Dendritic cell treated with granulocyte-macrophage colony-stimulating factor and Interleukin-4, amounts not matched to agents 40 ng/mL and 50 ng/mL, for 4 days (primary cell): Measurements from ENCODE around the gene LMO2.
"Not testable (repeated sequence)": the region's sequence is repeated elsewhere in the genome, so short reads cannot be mapped to it uniquely, and the experiment has no call there.

ENCODE experiments used
- H3K27ac Mint-ChIP-seq: one replicate; pipeline ENCODE4 v1.8.0; 2022; ENCODE audit warnings: mild to moderate bottlenecking, mixed read lengths
- H3K27me3 Mint-ChIP-seq: one replicate; pipeline ENCODE4 v1.8.0; 2022; ENCODE audit warnings: mild to moderate bottlenecking, mixed read lengths
- H3K36me3 Mint-ChIP-seq: one replicate; pipeline ENCODE4 v1.8.0; 2022; ENCODE audit warnings: low read depth, mixed read lengths
- H3K4me1 Mint-ChIP-seq: one replicate; pipeline ENCODE4 v1.8.0; 2022; ENCODE audit warnings: low read depth, mixed read lengths
- H3K4me3 Mint-ChIP-seq: one replicate; pipeline ENCODE4 v1.8.0; 2022; ENCODE audit warnings: mild to moderate bottlenecking, moderate library complexity, mixed read lengths
- H3K9me3 Mint-ChIP-seq: one replicate; pipeline ENCODE4 v1.8.0; 2022; ENCODE audit warnings: mixed read lengths
- intact Hi-C: fragments of 100-400 bp; cut with micrococcal nuclease; formaldehyde crosslinking; loops from one replicate; pipeline ENCODE4 v1.15.0; 2022

Gene LMO2

GRCh38 chr11:33891714-33892327 is at the start of gene LMO2:
Gene LMO2, minus strand, starts transcription at chr11:33892076. Its CDS starts 22,360 bp downstream, at chr11:33869716.
- Mint-ChIP-seq H3K4me1 (peaks cover 84% of the 10 kb centered on the region), H3K4me3 (peak within 1 kb of the TSS; percentile 62), H3K27ac (peak within 1 kb of the TSS; percentile 93), H3K9me3 (no peaks in the 10 kb centered on the region), H3K36me3 (no peaks in the 10 kb centered on the region), H3K27me3 (peaks cover 2% of the 10 kb centered on the region)
- intact Hi-C loops: loop anchor here (2.0 kb wide), 1 partner anchor 23 kb away; no protein-coding TSS in a partner anchor

- Mint-ChIP-seq H3K27me3 (peaks cover 1% of the 10 kb centered on the region), H3K4me3 (no peak overlapping the region), H3K27ac (peak overlapping the region; percentile 85), H3K9me3 (no peaks in the 10 kb centered on the region), H3K36me3 (no peaks in the 10 kb centered on the region), H3K4me1 (peaks cover 39% of the 10 kb centered on the region)
- intact Hi-C loops: no loop called here
These were observed 48.6 kb upstream of the LMO2 start for GRCh38 chr11:33940538-33940815.

- Mint-ChIP-seq H3K27ac (peak overlapping the region; percentile 59), H3K4me1 (peaks cover 54% of the 10 kb centered on the region), H3K27me3 (peaks cover 1% of the 10 kb centered on the region), H3K36me3 (peaks cover 10% of the 10 kb centered on the region), H3K4me3 (no peak overlapping the region), H3K9me3 (peaks cover 9% of the 10 kb centered on the region)
- intact Hi-C loops: no loop called here
These were observed 45.1 kb upstream of the LMO2 start for GRCh38 chr11:33936725-33937604.

- Mint-ChIP-seq H3K27me3 (peaks cover 1% of the 10 kb centered on the region), H3K4me3 (no peak overlapping the region), H3K9me3 (peaks cover 14% of the 10 kb centered on the region), H3K36me3 (peaks cover 15% of the 10 kb centered on the region), H3K4me1 (peaks cover 57% of the 10 kb centered on the region), H3K27ac (peak overlapping the region; percentile 69)
- intact Hi-C loops: no loop called here
These were observed 43.9 kb upstream of the LMO2 start for GRCh38 chr11:33935461-33936456.

GRCh38 chr11:33935005-33935404 is 43.1 kb upstream of the LMO2 start:
- peak overlapping the region; percentile 69 for H3K27ac Mint-ChIP-seq
- no peak overlapping the region for H3K4me3 Mint-ChIP-seq
- H3K9me3 Mint-ChIP-seq: peaks cover 14% of the 10 kb centered on the region
- intact Hi-C loops: no loop called here
- peaks cover 65% of the 10 kb centered on the region for H3K4me1 Mint-ChIP-seq
- peaks cover 1% of the 10 kb centered on the region for H3K27me3 Mint-ChIP-seq
- peaks cover 15% of the 10 kb centered on the region for H3K36me3 Mint-ChIP-seq

- intact Hi-C loops: loop anchor here (5.0 kb wide), 1 partner anchor 37 kb away; no protein-coding TSS in a partner anchor
- peaks cover 70% of the 10 kb centered on the region for H3K4me1 Mint-ChIP-seq
- peaks cover 14% of the 10 kb centered on the region for H3K9me3 Mint-ChIP-seq
- H3K27me3 Mint-ChIP-seq: peaks cover 1% of the 10 kb centered on the region
- peak overlapping the region; percentile 69 for H3K27ac Mint-ChIP-seq
- H3K4me3 Mint-ChIP-seq: no peak overlapping the region
- peaks cover 15% of the 10 kb centered on the region for H3K36me3 Mint-ChIP-seq
These were observed 42.6 kb upstream of the LMO2 start for GRCh38 chr11:33934450-33934849.

GRCh38 chr11:33933602-33934001 is 41.7 kb upstream of the LMO2 start:
- H3K36me3 Mint-ChIP-seq: peaks cover 15% of the 10 kb centered on the region
- H3K9me3 Mint-ChIP-seq: peaks cover 14% of the 10 kb centered on the region
- no peak overlapping the region for H3K4me3 Mint-ChIP-seq
- H3K4me1 Mint-ChIP-seq: peaks cover 74% of the 10 kb centered on the region
- peaks cover 1% of the 10 kb centered on the region for H3K27me3 Mint-ChIP-seq
- peak overlapping the region; percentile 69 for H3K27ac Mint-ChIP-seq
- intact Hi-C loops: loop anchor here (5.0 kb wide), 1 partner anchor 36 kb away; no protein-coding TSS in a partner anchor

GRCh38 chr11:33932721-33933120 is 40.8 kb upstream of the LMO2 start:
- Mint-ChIP-seq H3K27ac (peak overlapping the region; percentile 96), H3K27me3 (peaks cover 1% of the 10 kb centered on the region), H3K4me1 (peaks cover 70% of the 10 kb centered on the region), H3K36me3 (peaks cover 15% of the 10 kb centered on the region), H3K4me3 (no peak overlapping the region), H3K9me3 (peaks cover 14% of the 10 kb centered on the region)
- intact Hi-C loops: loop anchor here (5.0 kb wide), 1 partner anchor 35 kb away; no protein-coding TSS in a partner anchor

- not testable (repeated sequence) for H3K27me3 Mint-ChIP-seq, H3K4me3 Mint-ChIP-seq
- peaks cover 67% of the 10 kb centered on the region for H3K4me1 Mint-ChIP-seq
- H3K27ac Mint-ChIP-seq: peak overlapping the region; percentile 96
- peaks cover 14% of the 10 kb centered on the region for H3K9me3 Mint-ChIP-seq
- intact Hi-C loops: loop anchor here (2.0 to 5.0 kb wide), 2 partner anchors 35 to 63 kb away; no protein-coding TSS in a partner anchor
- H3K36me3 Mint-ChIP-seq: peaks cover 15% of the 10 kb centered on the region
These were observed 40.0 kb upstream of the LMO2 start for GRCh38 chr11:33931739-33932366.

- peak overlapping the region; percentile 96 for H3K27ac Mint-ChIP-seq
- H3K4me1 Mint-ChIP-seq: peaks cover 67% of the 10 kb centered on the region
- H3K4me3 Mint-ChIP-seq: no peak overlapping the region
- H3K36me3 Mint-ChIP-seq: peaks cover 15% of the 10 kb centered on the region
- intact Hi-C loops: loop anchor here (2.0 to 5.0 kb wide), 2 partner anchors 34 to 62 kb away; no protein-coding TSS in a partner anchor
- no peaks in the 10 kb centered on the region for H3K27me3 Mint-ChIP-seq
- H3K9me3 Mint-ChIP-seq: peaks cover 14% of the 10 kb centered on the region
These were observed 39.2 kb upstream of the LMO2 start for GRCh38 chr11:33931067-33931466.

GRCh38 chr11:33930317-33931021 is 38.6 kb upstream of the LMO2 start:
- peak overlapping the region; percentile 39 for H3K4me3 Mint-ChIP-seq
- peak overlapping the region; percentile 96 for H3K27ac Mint-ChIP-seq
- peaks cover 69% of the 10 kb centered on the region for H3K4me1 Mint-ChIP-seq
- peaks cover 15% of the 10 kb centered on the region for H3K36me3 Mint-ChIP-seq
- peaks cover 14% of the 10 kb centered on the region for H3K9me3 Mint-ChIP-seq
- H3K27me3 Mint-ChIP-seq: no peaks in the 10 kb centered on the region
- intact Hi-C loops: loop anchor here (2.0 to 5.0 kb wide), 2 partner anchors 33 to 62 kb away; no protein-coding TSS in a partner anchor

GRCh38 chr11:33928564-33928963 is 36.7 kb upstream of the LMO2 start:
- Mint-ChIP-seq H3K27ac (peak overlapping the region; percentile 96), H3K27me3 (no peaks in the 10 kb centered on the region), H3K36me3 (peaks cover 15% of the 10 kb centered on the region), H3K9me3 (peaks cover 14% of the 10 kb centered on the region), H3K4me1 (peaks cover 52% of the 10 kb centered on the region), H3K4me3 (no peak overlapping the region)
- intact Hi-C loops: no loop called here
